SK-N-SH (cell line): ENCODE data around the gene DOHH. TPM values are rescaled to one million over a fixed set of nuclear protein-coding genes. Genes with fewer than 3 reads are reported as not detected.

Source experiments
- CTCF ChIA-PET: fragments of 300-600, 350-600 bp; formaldehyde crosslinking; extraction: SDS; loops from one replicate; lab custom pipeline; 2021; lab: Yijun Ruan, JAX
- POLR2A ChIA-PET: fragments of 350-600 bp; sonication (Branson Sonifier 250); formaldehyde crosslinking; extraction: SDS; loops from one replicate; lab custom pipeline; 2020; ENCODE audit warnings: antibody characterized with exemption, inconsistent platforms; lab: Yijun Ruan, JAX
- DNase-seq: peaks from one replicate; pipeline ENCODE4 v3.0.0; 2012
- H2AFZ ChIP-seq: fragments of 200-600 bp; sonication (generic); 2 replicates; pipeline ENCODE4 v1.8.1; 2016; ENCODE audit warnings: antibody characterized with exemption, mild to moderate bottlenecking, low read depth
- H3F3A ChIP-seq: fragments of 200-600 bp; sonication (generic); replicated peaks from 2 replicates; pipeline ENCODE3; 2016; ENCODE audit warnings: antibody characterized with exemption, mild to moderate bottlenecking; ENCODE audit not compliant: insufficient read depth
- H3K27ac ChIP-seq, 2 experiments: fragments of 200-500 bp in 1 of 2; fragments of 200-600 bp in 1 of 2; sonication (Bioruptor generic) in 1 of 2; sonication (generic), shearing (Covaris generic) in 1 of 2; 2 replicates each; pipeline versions ENCODE4 v1.5.1 to v1.6.1; 2014 to 2016; ENCODE audit warnings: low read depth in 2 of 2, inconsistent platforms in 1 of 2, low read length in 1 of 2, mild to moderate bottlenecking in 1 of 2, mixed read lengths in 1 of 2
- H3K27me3 ChIP-seq: fragments of 200-600 bp; sonication (generic), shearing (Covaris generic); 2 replicates; pipeline ENCODE4 v1.6.1; 2016; ENCODE audit warnings: mixed run types; ENCODE audit not compliant: insufficient read depth
- H3K36me3 ChIP-seq, 2 experiments: fragments of 200-500 bp in 1 of 2; fragments of 200-600 bp in 1 of 2; sonication (Bioruptor generic) in 1 of 2; sonication (generic) in 1 of 2; replicated peaks in 1 of 2; 2 replicates each; pipeline versions ENCODE3 to v1.5.1; 2014 to 2016; ENCODE audit warnings: low read length in 1 of 2, mild to moderate bottlenecking in 1 of 2; ENCODE audit not compliant: insufficient read depth in 2 of 2, control insufficient read depth in 1 of 2
- H3K4me1 ChIP-seq, 2 experiments: fragments of 200-500 bp in 1 of 2; fragments of 200-600 bp in 1 of 2; sonication (Bioruptor generic) in 1 of 2; sonication (generic), shearing (Covaris generic) in 1 of 2; 2 replicates each; pipeline versions ENCODE4 v1.5.1 to v1.6.1; 2014 to 2016; ENCODE audit warnings: low read depth in 1 of 2, low read length in 1 of 2, mixed run types in 1 of 2; ENCODE audit not compliant: insufficient read depth in 2 of 2, control insufficient read depth in 1 of 2
- H3K4me2 ChIP-seq: fragments of 200-600 bp; sonication (generic), shearing (Covaris generic); 2 replicates; pipeline ENCODE4 v1.6.1; 2017; ENCODE audit warnings: mixed run types
- H3K4me3 ChIP-seq, 2 experiments: fragments of 200-500 bp in 1 of 2; fragments of 200-600 bp in 1 of 2; sonication (Bioruptor generic) in 1 of 2; sonication (generic), shearing (Covaris generic) in 1 of 2; 2 replicates each; pipeline versions ENCODE4 v1.5.1 to v1.8.1; 2014 to 2016; ENCODE audit warnings: low read depth in 2 of 2, inconsistent platforms in 1 of 2, low read length in 1 of 2, mild to moderate bottlenecking in 1 of 2, mixed read lengths in 1 of 2, moderate library complexity in 1 of 2
- H3K79me2 ChIP-seq: fragments of 200-600 bp; sonication (generic); 2 replicates; pipeline ENCODE4 v1.8.1; 2017; ENCODE audit warnings: mild to moderate bottlenecking; ENCODE audit not compliant: insufficient read depth
- H3K9ac ChIP-seq: fragments of 200-600 bp; sonication (generic); 2 replicates; pipeline ENCODE4 v1.6.1; 2017; ENCODE audit warnings: mixed run types
- H3K9me2 ChIP-seq: fragments of 200-600 bp; sonication (generic); 2 replicates; pipeline ENCODE4 v1.6.1; 2017; ENCODE audit warnings: mixed run types
- H3K9me3 ChIP-seq: fragments of 200-600 bp; sonication (generic); 2 replicates; pipeline ENCODE4 v1.6.1; 2017; ENCODE audit warnings: mixed run types, mild to moderate bottlenecking, moderate library complexity
- H4K20me1 ChIP-seq: fragments of 200-600 bp; sonication (generic); 2 replicates; pipeline ENCODE4 v1.6.1; 2017; ENCODE audit warnings: mild to moderate bottlenecking, mixed run types; ENCODE audit not compliant: insufficient read depth
- CTCF ChIP-seq: fragments of 200-600 bp; sonication (generic); IDR thresholded peaks from 2 replicates; pipeline ENCODE4 v1.6.1; 2017; ENCODE audit warnings: antibody characterized with exemption, mild to moderate bottlenecking, moderate library complexity
- FOSL2 ChIP-seq: IDR thresholded peaks from 2 replicates; pipeline ENCODE4 v1.4.0; 2012; ENCODE audit warnings: low read depth, mild to moderate bottlenecking, moderate library complexity, borderline replicate concordance
- FOXJ3 ChIP-seq: sonication (generic); formaldehyde crosslinking; IDR thresholded peaks from 2 replicates; pipeline ENCODE4 v1.5.1; 2020; ENCODE audit warnings: mild to moderate bottlenecking, missing genetic modification reagents
- FOXM1 ChIP-seq: IDR thresholded peaks from 2 replicates; pipeline ENCODE4 v1.4.0; 2012; ENCODE audit warnings: low read depth, mild to moderate bottlenecking
- GABPA ChIP-seq: IDR thresholded peaks from 2 replicates; pipeline ENCODE4 v1.4.0; 2012; ENCODE audit warnings: low read depth, mild to moderate bottlenecking
- JUND ChIP-seq: IDR thresholded peaks from 2 replicates; pipeline ENCODE4 v1.4.0; 2012
- NFIC ChIP-seq: IDR thresholded peaks from 2 replicates; pipeline ENCODE4 v1.4.0; 2012; ENCODE audit warnings: borderline replicate concordance
- NRF1 ChIP-seq: IDR thresholded peaks from 2 replicates; pipeline ENCODE4 v1.6.1; 2012; ENCODE audit warnings: low read depth, mild to moderate bottlenecking, low read length
- POLR2AphosphoS5 ChIP-seq: IDR thresholded peaks from 2 replicates; pipeline ENCODE4 v1.6.1; 2012; ENCODE audit warnings: low read depth, low read length
- RCOR1 ChIP-seq: fragments of 150-350 bp; IDR thresholded peaks from 2 replicates; pipeline ENCODE4 v1.6.1; 2017; ENCODE audit warnings: antibody characterized with exemption, low read length
- RXRA ChIP-seq: IDR thresholded peaks from 2 replicates; pipeline ENCODE4 v1.4.0; 2012; ENCODE audit warnings: low read depth, mild to moderate bottlenecking, borderline replicate concordance
- SIN3A ChIP-seq: IDR thresholded peaks from 2 replicates; pipeline ENCODE4 v1.6.1; 2012; ENCODE audit warnings: low read depth, mild to moderate bottlenecking, low read length, moderate library complexity, borderline replicate concordance
- SMC3 ChIP-seq: IDR thresholded peaks from 2 replicates; pipeline ENCODE4 v1.6.1; 2012; ENCODE audit warnings: low read depth, low read length, improper control_type of control experiment
- TAF1 ChIP-seq: IDR thresholded peaks from 2 replicates; pipeline ENCODE4 v1.6.1; 2012; ENCODE audit warnings: low read depth, mild to moderate bottlenecking, low read length, moderate library complexity, borderline replicate concordance
- TCF12 ChIP-seq: IDR thresholded peaks from 2 replicates; pipeline ENCODE4 v1.4.0; 2012
- TEAD4 ChIP-seq: IDR thresholded peaks from 2 replicates; pipeline ENCODE4 v1.4.0; 2012; ENCODE audit warnings: mild to moderate bottlenecking, borderline replicate concordance; ENCODE audit not compliant: insufficient read depth
- USF2 ChIP-seq: fragments of 150-350 bp; IDR thresholded peaks from 2 replicates; pipeline ENCODE4 v1.6.1; 2017; ENCODE audit warnings: antibody characterized with exemption, low read length, low read depth, borderline replicate concordance
- YY1 ChIP-seq: IDR thresholded peaks from 2 replicates; pipeline ENCODE4 v1.4.0; 2012; ENCODE audit warnings: low read depth, mild to moderate bottlenecking
- WGBS: methylation state at CpG from one replicate; pipeline ENCODE4 v1.1.6; 2017; ENCODE audit warnings: low lambda C conversion rate; 5-methylcytosine and 5-hydroxymethylcytosine counted together
- polyA plus RNA-seq, 3 experiments: library from polyadenylated mRNA; depleted of rRNA; stranded (reverse); fragments of >200 nt; gene quantifications; 2 replicates each; pipeline ENCODE4 v1.2.3, GENCODE V29; 2012
- TF ChIP-seq, protein P1 (sequence below): IDR thresholded peaks from 2 replicates; pipeline ENCODE4 v1.4.0; 2012; ENCODE audit warnings: low read depth

The DOHH gene
- polyA plus RNA-seq, 1 of the 3 experiments (the other 2 are of a cell fraction): 14.3 TPM

GRCh38 chr19:3465552-3465951 lies 34.9 kb downstream of the DOHH start:
- Histone ChIP-seq H3K79me2 (0 out of 2 replicates have a peak, but pooled peaks cover 6% of the 10 kb centered on the region), H3K4me2 (no peak overlapping the region), H3F3A (peaks cover 15% of the 10 kb centered on the region), H3K9ac (no peak overlapping the region), H2AFZ (no peak overlapping the region), H3K36me3 (peaks cover 6 to 12% of the 10 kb centered on the region in 2 experiments), H3K9me3 (no peaks in the 10 kb centered on the region), H3K27ac (no peak overlapping the region), H3K9me2 (no peaks in the 10 kb centered on the region), H3K27me3 (no peaks in the 10 kb centered on the region), H3K4me3 (no peak overlapping the region), H4K20me1 (no peaks in the 10 kb centered on the region), H3K4me1 (peaks cover 0 to 2% of the 10 kb centered on the region in 2 experiments; a peak in 1 of 4 replicates)
- DNase-seq: no peak
- ChIA-PET CTCF (interaction anchor here (1.0 kb wide), 1 partner anchor 161 kb away, joined by 10 read pairs; no protein-coding TSS in a partner anchor), POLR2A (no interaction called here)
- no peak for TF ChIP-seq SMC3
- TF ChIP-seq FOXM1: no peak
- TF ChIP-seq, protein P1, sequence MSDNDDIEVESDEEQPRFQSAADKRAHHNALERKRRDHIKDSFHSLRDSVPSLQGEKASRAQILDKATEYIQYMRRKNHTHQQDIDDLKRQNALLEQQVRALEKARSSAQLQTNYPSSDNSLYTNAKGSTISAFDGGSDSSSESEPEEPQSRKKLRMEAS: no peak
- no peak for TF ChIP-seq YY1
- TF ChIP-seq SIN3A: no peak
- 100% methylated on average over 4 of the region's 7 CpGs for WGBS

DNA sequence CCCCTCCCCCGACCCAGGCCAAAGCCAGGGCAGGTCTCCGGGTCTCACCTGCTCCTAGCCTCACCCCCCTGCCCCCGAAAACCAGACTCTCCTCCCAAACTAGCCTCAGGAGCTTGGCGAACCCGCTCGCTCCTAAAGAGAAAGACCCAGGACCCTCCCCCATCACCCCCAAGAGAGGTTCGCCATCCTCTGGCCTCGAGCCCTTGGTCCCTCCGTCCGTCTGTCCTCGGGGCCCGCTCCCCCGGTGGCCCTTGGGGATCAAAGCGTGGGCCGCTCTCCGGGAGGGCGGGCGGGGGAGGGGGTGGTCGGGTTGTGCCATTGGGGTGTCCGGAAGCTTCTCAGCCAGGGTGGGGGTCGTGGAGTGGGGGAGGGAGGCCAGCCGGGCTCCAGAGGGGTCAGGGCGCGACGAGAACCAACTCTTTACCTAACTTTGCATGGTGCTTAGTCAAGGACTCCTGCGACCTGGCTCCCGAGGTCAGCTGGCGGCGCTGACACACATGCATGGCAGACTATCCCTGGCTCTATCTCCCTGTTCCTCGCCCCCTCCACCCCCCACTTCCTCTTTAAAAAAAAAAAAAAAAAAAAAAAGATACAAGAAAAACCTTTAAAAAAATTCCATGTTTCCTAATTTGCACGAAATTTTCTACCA lies 35.8 kb downstream of the DOHH start:
- Histone ChIP-seq H3K9me3 (no peaks in the 10 kb centered on the region), H4K20me1 (0 out of 2 replicates have a peak, but pooled peaks cover 3% of the 10 kb centered on the region), H3K9ac (no peak overlapping the region), H3K36me3 (peaks cover 6 to 12% of the 10 kb centered on the region in 2 experiments), H3K79me2 (0 out of 2 replicates have a peak, but pooled peaks cover 6% of the 10 kb centered on the region), H3K9me2 (no peaks in the 10 kb centered on the region), H3K4me1 (peaks cover 4 to 7% of the 10 kb centered on the region in 2 experiments; a peak in 2 of 4 replicates), H3K27me3 (no peaks in the 10 kb centered on the region), H2AFZ (no peak overlapping the region), H3K4me3 (no peak overlapping the region), H3K4me2 (no peak overlapping the region), H3F3A (peaks cover 8% of the 10 kb centered on the region), H3K27ac (no peak overlapping the region)
- TF ChIP-seq TEAD4 (no peak), FOSL2 (no peak), NRF1 (no peak), NFIC (no peak), POLR2AphosphoS5 (no peak), JUND (no peak), FOXM1 (no peak), CTCF (no peak), TCF12 (no peak), GABPA (no peak), SMC3 (no peak), USF2 (no peak), TAF1 (no peak), RCOR1 (no peak), RXRA (no peak), FOXJ3 (CRISPR knock-in tag) (no peak)
- POLR2A ChIA-PET: no interaction called here
- DNase-seq: no peak
- 92% methylated on average over 30 of the region's 31 CpGs for WGBS
- CTCF ChIA-PET: interaction anchor here (1.3 to 1.7 kb wide), 2 partner anchors 8 to 25 kb away, joined by 4 to 7 read pairs; no protein-coding TSS in a partner anchor
